Skin epidermis (tissue), 12 donors: ENCODE results near the gene SP2.

ENCODE experiments used
- H3K27ac ChIP-seq, 21 experiments: fragments of 200-600 bp; sonication (generic) in 11 of 21; one replicate each; pipeline ENCODE4 v1.5.0; 2020; ENCODE audit warnings: mild to moderate bottlenecking in 3 of 21, inconsistent platforms in 2 of 21, moderate library complexity in 2 of 21
- H3K4me3 ChIP-seq, 7 experiments: fragments of 200-600 bp; sonication (generic) in 2 of 7; one replicate each; pipeline ENCODE4 v1.5.0; 2020; ENCODE audit warnings: inconsistent platforms in 2 of 7, mild to moderate bottlenecking in 2 of 7, moderate library complexity in 1 of 7

The SP2 gene

GRCh38 chr17:47895856-47896671 is at the start of gene SP2:
Gene SP2 (plus strand): TSS chr17:47896236. CDS start chr17:47896287, 51 bp downstream.
- peak within 1 kb of the TSS; percentile 96 to 100 (median 100) for H3K27ac ChIP-seq

GRCh38 chr17:47846716-47847340 is 49.2 kb upstream of the SP2 start:
- H3K27ac ChIP-seq, result no peak overlapping the region
- peak overlapping the region in 1 of 7 experiments; percentile 6 for H3K4me3 ChIP-seq

More at GRCh38 chr17:47895856-47896671, at the start of gene SP2:
- peak within 1 kb of the TSS; percentile 69 to 92 (median 78) for H3K4me3 ChIP-seq

- no peak overlapping the region for H3K27ac ChIP-seq
- H3K4me3 ChIP-seq, result peak overlapping the region in 1 of 7 experiments; percentile 6
Observed at GRCh38 chr17:47847341-47848197, 48.5 kb upstream of the SP2 start.

- H3K4me3 ChIP-seq, result no peak overlapping the region
- H3K27ac ChIP-seq, result no peak overlapping the region
Observed at GRCh38 chr17:47848198-47848513, 47.9 kb upstream of the SP2 start.

GRCh38 chr17:47850373-47850691 is 45.7 kb upstream of the SP2 start:
- peak overlapping the region in 12 of 21 experiments; percentile 1 to 80 (median 55) for H3K27ac ChIP-seq
- H3K4me3 ChIP-seq, result peak overlapping the region; percentile 8 to 46 (median 35)

- H3K27ac ChIP-seq, result peak within 1 kb of the TSS in 14 of 21 experiments; percentile 1 to 80 (median 56)
- H3K4me3 ChIP-seq, result peak within 1 kb of the TSS; percentile 8 to 46 (median 35)
Observed at GRCh38 chr17:47850692-47851573, 45.1 kb upstream of the SP2 start, which contains the start of gene SP6. Gene SP6 (minus strand): TSS chr17:47851163. CDS start chr17:47848429, 2,734 bp downstream.

- Histone ChIP-seq H3K4me3 (no peak overlapping the region), H3K27ac (no peak overlapping the region)
Observed at GRCh38 chr17:47851764-47852112, 44.3 kb upstream of the SP2 start.

- Histone ChIP-seq H3K27ac (no peak overlapping the region), H3K4me3 (no peak overlapping the region)
Observed at GRCh38 chr17:47852113-47852949, 43.7 kb upstream of the SP2 start.

GRCh38 chr17:47853616-47854015 is 42.4 kb upstream of the SP2 start:
- no peak overlapping the region for H3K27ac ChIP-seq
- H3K4me3 ChIP-seq, result no peak overlapping the region

GRCh38 chr17:47855737-47856136 is 40.3 kb upstream of the SP2 start:
- no peak overlapping the region for H3K4me3 ChIP-seq

GRCh38 chr17:47856830-47857229 is 39.2 kb upstream of the SP2 start:
- Histone ChIP-seq H3K27ac (no peak overlapping the region), H3K4me3 (no peak overlapping the region)

More at GRCh38 chr17:47855737-47856136, 40.3 kb upstream of the SP2 start:
- H3K27ac ChIP-seq, result no peak overlapping the region

- Histone ChIP-seq H3K4me3 (no peak overlapping the region), H3K27ac (no peak overlapping the region)
Observed at GRCh38 chr17:47857551-47858455, 38.2 kb upstream of the SP2 start.

- Histone ChIP-seq H3K27ac (no peak overlapping the region), H3K4me3 (no peak overlapping the region)
Observed at GRCh38 chr17:47860386-47860785, 35.6 kb upstream of the SP2 start.

GRCh38 chr17:47862621-47863440 is 33.2 kb upstream of the SP2 start:
- H3K27ac ChIP-seq, result no peak overlapping the region

GRCh38 chr17:47864791-47865216 is 31.2 kb upstream of the SP2 start:
- H3K27ac ChIP-seq, result no peak overlapping the region
- H3K4me3 ChIP-seq, result no peak overlapping the region

More at GRCh38 chr17:47862621-47863440, 33.2 kb upstream of the SP2 start:
- H3K4me3 ChIP-seq, result no peak overlapping the region

GRCh38 chr17:47866941-47867340 is 29.1 kb upstream of the SP2 start:
- peak overlapping the region in 1 of 21 experiments; percentile 17 for H3K27ac ChIP-seq

More at GRCh38 chr17:47866941-47867340, 29.1 kb upstream of the SP2 start:
- no peak overlapping the region for H3K4me3 ChIP-seq
